HFF-Myc (cell line): ENCODE results near the gene CKAP5.

ENCODE experiments used
- DNase-seq: peaks from one replicate; pipeline ENCODE4 v3.0.0-alpha.2; 2011; ENCODE audit warnings: low read depth; ENCODE audit errors: extremely low read depth
- H3K4me3 ChIP-seq: replicated peaks from 2 replicates; pipeline ENCODE4 v1.5.1; 2011; ENCODE audit warnings: low read depth, mild to moderate bottlenecking, control low read depth, low read length
- CTCF ChIP-seq: IDR thresholded peaks from 2 replicates; pipeline ENCODE4 v1.5.1; 2012; ENCODE audit warnings: mild to moderate bottlenecking, low read depth, low read length, control low read depth; ENCODE audit errors: missing control alignments

Gene CKAP5

GRCh38 chr11:46856605-46857343 is 10.7 kb upstream of the CKAP5 start:
- no peak for TF ChIP-seq CTCF
- DNase-seq: no peak
- no peak overlapping the region for H3K4me3 ChIP-seq

GRCh38 chr11:46855863-46856262 is 9.8 kb upstream of the CKAP5 start:
- no peak for DNase-seq
- no peak overlapping the region for H3K4me3 ChIP-seq
- TF ChIP-seq CTCF: no peak

GRCh38 chr11:46855167-46855566 is 9.1 kb upstream of the CKAP5 start:
- no peak for DNase-seq
- H3K4me3 ChIP-seq: no peak overlapping the region
- no peak for TF ChIP-seq CTCF

- H3K4me3 ChIP-seq: no peak overlapping the region
- no peak for TF ChIP-seq CTCF
- DNase-seq: no peak
Observed at GRCh38 chr11:46850829-46851380, 4.8 kb upstream of the CKAP5 start.

GRCh38 chr11:46849631-46850030 is 3.6 kb upstream of the CKAP5 start:
- no peak for DNase-seq
- H3K4me3 ChIP-seq: no peak overlapping the region
- TF ChIP-seq CTCF: no peak

GRCh38 chr11:46846510-46846830 is 390 bp upstream of the CKAP5 start:
- DNase-seq: no peak
- no peak for TF ChIP-seq CTCF
- peak overlapping the region; percentile 94 for H3K4me3 ChIP-seq

- DNase-seq: no peak
- peak overlapping the region; percentile 94 for H3K4me3 ChIP-seq
- TF ChIP-seq CTCF: no peak
Observed at GRCh38 chr11:46845440-46845739, 690 bp downstream of the CKAP5 start.
